ENCODE data around the gene PHACTR4.
"Not testable (repeated sequence)": the region's sequence is repeated elsewhere in the genome, so short reads cannot be mapped to it uniquely, and the experiment has no call there.

PHACTR4 gene

GRCh38 chr1:28540651-28541050, 171.1 kb downstream of the PHACTR4 start:
- no peaks in the 10 kb centered on the region for H3K9me3 ChIP-seq (ENCODE audit: control insufficient read depth, insufficient read depth, low read depth, low read length)
- TF ChIP-seq ZNF660 (tag by site-specific recombination; IDR thresholded peaks at IDR 0.05) (no peak), SCRT1 (tag by site-specific recombination; IDR thresholded peaks at IDR 0.05; ENCODE audit: borderline replicate concordance) (no peak), ZBTB8A (tag by site-specific recombination; IDR thresholded peaks at IDR 0.05) (peak; percentile 51)
- TF ChIP-seq, protein P1, sequence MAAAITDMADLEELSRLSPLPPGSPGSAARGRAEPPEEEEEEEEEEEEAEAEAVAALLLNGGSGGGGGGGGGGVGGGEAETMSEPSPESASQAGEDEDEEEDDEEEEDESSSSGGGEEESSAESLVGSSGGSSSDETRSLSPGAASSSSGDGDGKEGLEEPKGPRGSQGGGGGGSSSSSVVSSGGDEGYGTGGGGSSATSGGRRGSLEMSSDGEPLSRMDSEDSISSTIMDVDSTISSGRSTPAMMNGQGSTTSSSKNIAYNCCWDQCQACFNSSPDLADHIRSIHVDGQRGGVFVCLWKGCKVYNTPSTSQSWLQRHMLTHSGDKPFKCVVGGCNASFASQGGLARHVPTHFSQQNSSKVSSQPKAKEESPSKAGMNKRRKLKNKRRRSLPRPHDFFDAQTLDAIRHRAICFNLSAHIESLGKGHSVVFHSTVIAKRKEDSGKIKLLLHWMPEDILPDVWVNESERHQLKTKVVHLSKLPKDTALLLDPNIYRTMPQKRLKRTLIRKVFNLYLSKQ (tag by site-specific recombination; IDR thresholded peaks at IDR 0.05; ENCODE audit: borderline replicate concordance): no peak
- no peak overlapping the region for H3K4me3 ChIP-seq (ENCODE audit: low read depth, low read length)
- peaks cover 6 to 33% of the 10 kb centered on the region in 2 experiments; a peak in 2 of 3 replicates for H3K36me3 ChIP-seq (ENCODE audit: control insufficient read depth in 2 of 2, insufficient read depth in 1 of 2, low read length in 2 of 2)
- ChIA-PET POLR2A (interaction anchor here (0.7 to 1.5 kb wide), 3 partner anchors 12 to 41 kb away, joined by 4 to 6 read pairs (median 4); partner anchors contain the start of gene TRNAU1AP), CTCF (interaction anchor here (1.0 to 1.4 kb wide), 2 partner anchors 42 to 62 kb away, joined by 3 to 5 read pairs; no protein-coding TSS in a partner anchor)
- H3K4me1 ChIP-seq (ENCODE audit: control insufficient read depth, insufficient read depth, low read length): no peaks in the 10 kb centered on the region
- no peak overlapping the region for H3K27ac ChIP-seq (ENCODE audit: extremely low read depth, low read depth, low read length)

GRCh38 chr1:28541414-28542015, 172.0 kb downstream of the PHACTR4 start:
- not testable (repeated sequence) for H3K9me3 ChIP-seq (ENCODE audit: control insufficient read depth, insufficient read depth, low read depth, low read length); H3K4me3 ChIP-seq (ENCODE audit: low read depth, low read length); H3K27ac ChIP-seq (ENCODE audit: extremely low read depth, low read depth, low read length); H3K4me1 ChIP-seq (ENCODE audit: control insufficient read depth, insufficient read depth, low read length)
- POLR2A ChIA-PET: interaction anchor here (0.5 to 2.2 kb wide), 6 partner anchors 10 to 206 kb away, joined by 3 to 11 read pairs (median 4); partner anchors contain the start of gene TRNAU1AP
- peaks cover 2 to 25% of the 10 kb centered on the region in 2 experiments; a peak in 2 of 3 replicates for H3K36me3 ChIP-seq (ENCODE audit: control insufficient read depth in 2 of 2, insufficient read depth in 1 of 2, low read length in 2 of 2)
- CTCF ChIA-PET: interaction anchor here (0.5 to 1.0 kb wide), 3 partner anchors 41 to 293 kb away, joined by 3 to 5 read pairs (median 3); partner anchors contain the start of gene TAF12
- TF ChIP-seq ZNF362 (tag by site-specific recombination; IDR thresholded peaks at IDR 0.05): peak; percentile 65; the same call in 1 of the 2 replicates

- CTCF ChIA-PET: no interaction called here
- TF ChIP-seq ZNF19 (tag by site-specific recombination; IDR thresholded peaks at IDR 0.05; ENCODE audit: low read depth): no peak
- TF ChIP-seq ZFHX2 (tag by site-specific recombination; conservative IDR thresholded peaks at IDR 0.05): peak; percentile 60
- peak; percentile 47; the same call in 1 of the 2 replicates for TF ChIP-seq EGR2 (tag by site-specific recombination; IDR thresholded peaks at IDR 0.05; ENCODE audit: low read depth)
- Histone ChIP-seq H3K4me3 (ENCODE audit: low read depth, low read length) (no peak overlapping the region), H3K36me3 (ENCODE audit: control insufficient read depth in 2 of 2, insufficient read depth in 1 of 2, low read length in 2 of 2) (no peaks in the 10 kb centered on the region; a peak in 1 of 3 replicates), H3K9me3 (ENCODE audit: control insufficient read depth, insufficient read depth, low read depth, low read length) (no peaks in the 10 kb centered on the region), H3K4me1 (ENCODE audit: control insufficient read depth, insufficient read depth, low read length) (no peaks in the 10 kb centered on the region), H3K27ac (ENCODE audit: extremely low read depth, low read depth, low read length) (no peak overlapping the region)
- POLR2A ChIA-PET: interaction anchor here (0.7 to 1.6 kb wide), 3 partner anchors 13 to 354 kb away, joined by 3 to 5 read pairs (median 4); no protein-coding TSS in a partner anchor
Observed at GRCh38 chr1:28545246-28545628, 175.7 kb downstream of the PHACTR4 start.

DNA sequence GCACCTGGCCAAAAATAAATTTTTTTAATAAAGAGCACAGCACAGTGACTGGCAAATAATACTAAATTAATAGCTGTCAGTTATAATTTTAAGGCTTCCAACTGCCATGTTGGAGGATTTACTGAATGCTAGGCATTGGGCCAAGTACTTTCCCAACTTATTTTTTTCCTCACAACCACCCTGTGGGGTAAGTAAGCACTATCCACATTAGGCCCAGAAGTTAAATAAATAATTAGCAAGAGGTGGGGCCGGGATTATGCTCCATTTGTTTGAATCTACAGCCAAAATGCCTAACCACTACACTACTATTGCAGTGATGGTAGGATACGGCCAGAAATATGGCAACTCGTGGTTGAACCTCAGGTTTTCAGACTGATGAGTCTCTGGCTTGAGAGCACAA, 178.8 kb downstream of the PHACTR4 start:
- ChIA-PET POLR2A (no interaction called here), CTCF (interaction anchor here (0.6 kb wide), 1 partner anchor 11 kb away, joined by 3 read pairs; no protein-coding TSS in a partner anchor)
- H3K27ac ChIP-seq (ENCODE audit: extremely low read depth, low read depth, low read length): no peak overlapping the region
- no peaks in the 10 kb centered on the region for H3K36me3 ChIP-seq (ENCODE audit: control insufficient read depth in 2 of 2, insufficient read depth in 1 of 2, low read length in 2 of 2)
- TF ChIP-seq GLIS1 (tag by site-specific recombination; IDR thresholded peaks at IDR 0.05) (peak; percentile 51), ZNF121 (tag by site-specific recombination; IDR thresholded peaks at IDR 0.05) (no peak)
- no peaks in the 10 kb centered on the region for H3K9me3 ChIP-seq (ENCODE audit: control insufficient read depth, insufficient read depth, low read depth, low read length)
- no peak overlapping the region for H3K4me3 ChIP-seq (ENCODE audit: low read depth, low read length)
- H3K4me1 ChIP-seq (ENCODE audit: control insufficient read depth, insufficient read depth, low read length): no peaks in the 10 kb centered on the region

Measured in HEK293 (cell line).